Lower leg skin (tissue), 4 donors: ENCODE measurements around the gene MSH3. TPM values are rescaled to one million over a fixed set of nuclear protein-coding genes. Genes with fewer than 3 reads are reported as not detected.

Experiments used
- DNase-seq, 2 donors: peaks; one replicate each; pipeline ENCODE4 v3.0.0-alpha.2; 2019; ENCODE audit warnings: low spot score in 2 of 2
- H3K4me3 ChIP-seq: fragments of 200-600 bp; sonication (generic); 2 replicates; pipeline ENCODE4 v1.5.1; 2017; ENCODE audit warnings: mild to moderate bottlenecking, low read depth; ENCODE audit not compliant: poor library complexity, severe bottlenecking
- CTCF ChIP-seq, 3 donors: fragments of 450-650 bp; IDR thresholded peaks; one replicate each; pipeline ENCODE4 v1.5.1; 2016; ENCODE audit warnings: antibody characterized with exemption in 3 of 3, mild to moderate bottlenecking in 3 of 3, moderate library complexity in 2 of 3
- POLR2A ChIP-seq, 2 donors: fragments of 450-650 bp; IDR thresholded peaks; one replicate each; pipeline ENCODE4 v1.6.1; 2016 to 2017; ENCODE audit warnings: antibody characterized with exemption in 2 of 2, mild to moderate bottlenecking in 1 of 2, moderate library complexity in 1 of 2
- WGBS, 2 donors: methylation state at CpG; one replicate each; pipeline ENCODE4 v1.1.5; 2018; 5-methylcytosine and 5-hydroxymethylcytosine counted together
- intact Hi-C: fragments of 100-400 bp; cut with DNase I; formaldehyde crosslinking; loops from one replicate; pipeline ENCODE4 v1.15.0; 2023; ENCODE audit warnings: low total_unique reads
- total RNA-seq, 4 donors: library from RNA; depleted of rRNA; stranded (reverse); fragments of >200 nt; gene quantifications; one replicate each; pipeline ENCODE4 v1.1.0, GENCODE V29; 2016

Gene MSH3
- total RNA-seq, 4 donors from 2014 or later, result 8.4 to 17.1 (median 11.4) TPM

- intact Hi-C loops, result no loop called here
- no peak overlapping the region for H3K4me3 ChIP-seq
- no peak for TF ChIP-seq POLR2A (IDR thresholded peaks at IDR 0.05)
- 78 to 93% methylated on average over 1 of the region's 1 CpG for WGBS, 2 donors
- DNase-seq, result no peak
Observed at GRCh38 chr5:80707645-80708044, 53.2 kb downstream of the MSH3 start.

GRCh38 chr5:80711216-80711615 lies 56.8 kb downstream of the MSH3 start:
- intact Hi-C loops, result no loop called here
- TF ChIP-seq CTCF (IDR thresholded peaks at IDR 0.05) (no peak), POLR2A (IDR thresholded peaks at IDR 0.05) (no peak)
- 93 to 96% methylated on average over 5 of the region's 5 CpGs for WGBS, 2 donors
- H3K4me3 ChIP-seq, result no peak overlapping the region
- no peak for DNase-seq

- no peak for TF ChIP-seq CTCF (IDR thresholded peaks at IDR 0.05)
- no peak for TF ChIP-seq POLR2A (IDR thresholded peaks at IDR 0.05)
- DNase-seq, result no peak
- intact Hi-C loops, result no loop called here
- 89 to 93% methylated on average over 3 of the region's 3 CpGs for WGBS, 2 donors
- no peak overlapping the region for H3K4me3 ChIP-seq
Observed at GRCh38 chr5:80711938-80712337, 57.5 kb downstream of the MSH3 start.

GRCh38 chr5:80712919-80713318 lies 58.5 kb downstream of the MSH3 start:
- H3K4me3 ChIP-seq, result no peak overlapping the region
- no peak for DNase-seq
- intact Hi-C loops, result no loop called here
- TF ChIP-seq POLR2A (IDR thresholded peaks at IDR 0.05) (no peak), CTCF (IDR thresholded peaks at IDR 0.05) (no peak)
- WGBS, 2 donors, result 84 to 86% methylated on average over 2 of the region's 2 CpGs

GRCh38 chr5:80713631-80714030 lies 59.2 kb downstream of the MSH3 start:
- no peak for DNase-seq
- no peak for TF ChIP-seq POLR2A (IDR thresholded peaks at IDR 0.05)
- TF ChIP-seq CTCF (IDR thresholded peaks at IDR 0.05), result no peak
- no peak overlapping the region for H3K4me3 ChIP-seq
- 71 to 82% methylated on average over 5 of the region's 5 CpGs for WGBS, 2 donors
- intact Hi-C loops, result no loop called here

GRCh38 chr5:80714570-80715298 lies 60.3 kb downstream of the MSH3 start:
- no peak for TF ChIP-seq POLR2A (IDR thresholded peaks at IDR 0.05)
- TF ChIP-seq CTCF (IDR thresholded peaks at IDR 0.05), result no peak
- intact Hi-C loops, result no loop called here
- no peak overlapping the region for H3K4me3 ChIP-seq
- DNase-seq, result no peak
- WGBS, 2 donors, result 66 to 68% methylated on average over 5 of the region's 5 CpGs
